H9 (cell line): ENCODE data around the gene TXNDC8. TPM values are rescaled to one million over a fixed set of nuclear protein-coding genes. Genes with fewer than 3 reads are reported as not detected.

ENCODE experiments used
- DNase-seq: peaks from one replicate; pipeline ENCODE4 v3.0.0-alpha.2; 2017
- H2AFZ ChIP-seq: one replicate; pipeline ENCODE4 v1.6.1; 2013; ENCODE audit warnings: mild to moderate bottlenecking, low read length, control low read depth, moderate library complexity
- H2AK5ac ChIP-seq: 2 replicates; pipeline ENCODE4 v1.6.1; 2013; ENCODE audit warnings: low read length, control low read depth, mixed read lengths; ENCODE audit not compliant: insufficient read length
- H2BK120ac ChIP-seq: one replicate; pipeline ENCODE4 v1.6.1; 2013; ENCODE audit warnings: low read depth, mild to moderate bottlenecking, low read length, control low read depth, inconsistent platforms; ENCODE audit not compliant: poor library complexity, severe bottlenecking
- H2BK12ac ChIP-seq: 2 replicates; pipeline ENCODE4 v1.6.1; 2013; ENCODE audit warnings: low read length, control low read depth, mixed read lengths, low read depth; ENCODE audit not compliant: insufficient read length
- H2BK15ac ChIP-seq: 2 replicates; pipeline ENCODE4 v1.6.1; 2013; ENCODE audit warnings: low read depth, low read length, control low read depth
- H2BK20ac ChIP-seq: one replicate; pipeline ENCODE4 v1.6.1; 2013; ENCODE audit warnings: low read depth, mild to moderate bottlenecking, low read length, control low read depth, inconsistent platforms; ENCODE audit not compliant: poor library complexity, severe bottlenecking
- H2BK5ac ChIP-seq: 2 replicates; pipeline ENCODE4 v1.6.1; 2013; ENCODE audit warnings: low read length, control low read depth, mixed read lengths; ENCODE audit not compliant: insufficient read length
- H3K14ac ChIP-seq: 2 replicates; pipeline ENCODE4 v1.6.1; 2013; ENCODE audit warnings: low read length, control low read depth; ENCODE audit not compliant: insufficient read depth
- H3K18ac ChIP-seq: 2 replicates; pipeline ENCODE4 v1.6.1; 2013; ENCODE audit warnings: low read depth, mild to moderate bottlenecking, mixed read lengths, low read length, control low read depth; ENCODE audit not compliant: insufficient read length
- H3K23ac ChIP-seq: 2 replicates; pipeline ENCODE4 v1.6.1; 2013; ENCODE audit warnings: low read length, control low read depth, mixed read lengths, low read depth; ENCODE audit not compliant: insufficient read length
- H3K23me2 ChIP-seq: 2 replicates; pipeline ENCODE4 v1.6.1; 2013; ENCODE audit warnings: low read depth, mild to moderate bottlenecking, mixed read lengths, low read length, control low read depth; ENCODE audit not compliant: insufficient read length, poor library complexity, severe bottlenecking
- H3K27ac ChIP-seq: 2 replicates; pipeline ENCODE4 v1.5.1; 2013; ENCODE audit warnings: low read length, control low read depth, mixed read lengths, low read depth; ENCODE audit not compliant: insufficient read length
- H3K27me3 ChIP-seq: 2 replicates; pipeline ENCODE4 v1.6.1; 2013; ENCODE audit warnings: low read length, control low read depth, inconsistent platforms; ENCODE audit not compliant: insufficient read depth
- H3K4ac ChIP-seq: 2 replicates; pipeline ENCODE4 v1.6.1; 2013; ENCODE audit warnings: low read depth, mild to moderate bottlenecking, control low read depth, inconsistent platforms, low read length, moderate library complexity
- H3K4me1 ChIP-seq: 2 replicates; pipeline ENCODE4 v1.6.1; 2013; ENCODE audit warnings: low read length, control low read depth, inconsistent platforms; ENCODE audit not compliant: insufficient read depth
- H3K4me2 ChIP-seq: 2 replicates; pipeline ENCODE4 v1.6.1; 2013; ENCODE audit warnings: low read length, control low read depth, mixed read lengths; ENCODE audit not compliant: insufficient read length, insufficient read depth
- H3K56ac ChIP-seq: 2 replicates; pipeline ENCODE4 v1.6.1; 2013; ENCODE audit warnings: low read depth, mild to moderate bottlenecking, mixed read lengths, low read length, control low read depth; ENCODE audit not compliant: insufficient read length
- H3K79me1 ChIP-seq: 2 replicates; pipeline ENCODE4 v1.6.1; 2013; ENCODE audit warnings: low read depth, mild to moderate bottlenecking, moderate library complexity, low read length, control low read depth, inconsistent platforms; ENCODE audit not compliant: insufficient read depth, poor library complexity, severe bottlenecking
- H3K79me2 ChIP-seq: 2 replicates; pipeline ENCODE4 v1.6.1; 2013; ENCODE audit warnings: low read length, control low read depth, inconsistent platforms; ENCODE audit not compliant: insufficient read depth
- H3K9ac ChIP-seq: 2 replicates; pipeline ENCODE4 v1.6.1; 2013; ENCODE audit warnings: low read length, control low read depth, mixed read lengths; ENCODE audit not compliant: insufficient read length; ENCODE audit errors: extremely low read depth
- H3K9me3 ChIP-seq: one replicate; pipeline ENCODE4 v1.6.1; 2013; ENCODE audit warnings: low read depth, low read length, inconsistent platforms; ENCODE audit not compliant: control insufficient read depth
- H3T11ph ChIP-seq: one replicate; pipeline ENCODE4 v1.6.1; 2013; ENCODE audit warnings: mild to moderate bottlenecking, low read length, control low read depth, inconsistent platforms
- H4K20me1 ChIP-seq: one replicate; pipeline ENCODE4 v1.6.1; 2013; ENCODE audit not compliant: control insufficient read depth, insufficient read length, insufficient read depth
- H4K5ac ChIP-seq: 2 replicates; pipeline ENCODE4 v1.6.1; 2013; ENCODE audit warnings: low read depth, mild to moderate bottlenecking, mixed read lengths, low read length, control low read depth; ENCODE audit not compliant: insufficient read length
- H4K8ac ChIP-seq: replicated peaks from 2 replicates; pipeline ENCODE4 v1.6.1; 2013; ENCODE audit warnings: low read length, control low read depth, mixed read lengths, low read depth; ENCODE audit not compliant: insufficient read length
- H4K91ac ChIP-seq: 2 replicates; pipeline ENCODE4 v1.6.1; 2013; ENCODE audit warnings: low read depth, mild to moderate bottlenecking, moderate library complexity, mixed read lengths, low read length, control low read depth; ENCODE audit not compliant: insufficient read length
- H3K27ac Mint-ChIP-seq, 3 experiments: 2 replicates in 2 of 3; 3 replicates in 1 of 3; pipeline ENCODE4 v1.8.0; 2020 to 2021; ENCODE audit warnings: mixed read lengths in 3 of 3, mild to moderate bottlenecking in 1 of 3, moderate library complexity in 1 of 3
- H3K27me3 Mint-ChIP-seq: 2 replicates; pipeline ENCODE4 v1.8.0; 2021; ENCODE audit warnings: low read depth, mild to moderate bottlenecking, moderate library complexity, mixed read lengths
- H3K36me3 Mint-ChIP-seq, 3 experiments: 2 replicates in 2 of 3; 3 replicates in 1 of 3; pipeline ENCODE4 v1.8.0; 2020 to 2021; ENCODE audit warnings: low read depth in 3 of 3, mixed read lengths in 3 of 3; ENCODE audit not compliant: insufficient read depth in 1 of 3
- H3K4me1 Mint-ChIP-seq, 2 experiments: 2 replicates each; pipeline ENCODE4 v1.8.0; 2020; ENCODE audit warnings: mixed read lengths in 2 of 2
- H3K4me3 Mint-ChIP-seq, 2 experiments: 2 replicates in 1 of 2; 3 replicates in 1 of 2; pipeline ENCODE4 v1.8.0; 2020 to 2021; ENCODE audit warnings: mild to moderate bottlenecking in 2 of 2, mixed read lengths in 2 of 2, moderate library complexity in 1 of 2
- H3K9me3 Mint-ChIP-seq, 2 experiments: 2 replicates in 1 of 2; 3 replicates in 1 of 2; pipeline ENCODE4 v1.8.0; 2020; ENCODE audit warnings: mild to moderate bottlenecking in 2 of 2, mixed read lengths in 2 of 2, moderate library complexity in 1 of 2
- CTCF ChIP-seq: fragments of 200-600 bp; sonication (generic); conservative IDR thresholded peaks from 3 replicates; pipeline ENCODE4 v1.8.0; 2021; ENCODE audit warnings: antibody characterized with exemption, mild to moderate bottlenecking
- WGBS: extraction: QIAGEN DNeasy Blood & Tissue Kit; methylation state at CpG from one replicate; pipeline ENCODE4 v1.1.7; 2013; ENCODE audit warnings: missing lambda C conversion rate, low lambda C conversion rate, mixed read lengths; ENCODE audit not compliant: insufficient read length; ENCODE audit errors: extremely low coverage; 5-methylcytosine and 5-hydroxymethylcytosine counted together
- total RNA-seq: library from RNA; stranded (reverse); gene quantifications from 2 replicates; pipeline ENCODE4 v1.2.1, GENCODE V29; 2021

TXNDC8 gene
- total RNA-seq, 1 experiment from 2014 or later, result not detected

GRCh38 chr9:110284211-110284844 lies 53.3 kb downstream of the TXNDC8 start:
- Histone ChIP-seq H4K20me1 (no peaks in the 10 kb centered on the region), H3K23me2 (no peaks in the 10 kb centered on the region), H3K56ac (no peak overlapping the region), H2BK5ac (no peak overlapping the region), H2AK5ac (no peak overlapping the region), H3K27ac (no peak overlapping the region), H3K27me3 (no peaks in the 10 kb centered on the region), H2BK12ac (no peak overlapping the region), H4K8ac (no peak overlapping the region), H3K14ac (no peak overlapping the region), H3K9me3 (no peaks in the 10 kb centered on the region), H3K79me1 (no peaks in the 10 kb centered on the region), H3K18ac (no peak overlapping the region), H3K4ac (no peak overlapping the region), H2BK120ac (no peak overlapping the region), H4K5ac (no peak overlapping the region), H3K4me1 (no peaks in the 10 kb centered on the region), H2AFZ (no peak overlapping the region), H3K23ac (no peak overlapping the region), H3K79me2 (no peaks in the 10 kb centered on the region), H3K9ac (no peak overlapping the region), H3K4me2 (no peak overlapping the region), H3T11ph (no peak overlapping the region), H2BK20ac (no peak overlapping the region), H4K91ac (no peak overlapping the region), H2BK15ac (no peak overlapping the region)
- Mint-ChIP-seq H3K36me3 (no peaks in the 10 kb centered on the region; a peak in 1 of 7 replicates), H3K4me1 (peaks cover 3% of the 10 kb centered on the region in 2 experiments; a peak in 3 of 4 replicates), H3K27ac (no peak overlapping the region), H3K9me3 (no peaks in the 10 kb centered on the region), H3K4me3 (no peak overlapping the region), H3K27me3 (no peaks in the 10 kb centered on the region)
- DNase-seq, result no peak
- no CpG with 5 or more reads among the region's 6 CpGs for WGBS
- TF ChIP-seq CTCF, result no peak
